ENCODE measurements around the gene BORCS8.

- TF ChIP-seq CTCF (IDR thresholded peaks at IDR 0.05) (no peak), POLR2A (IDR thresholded peaks at IDR 0.05) (no peak), POLR2AphosphoS5 (IDR thresholded peaks at IDR 0.05) (no peak)
These were observed 42.4 kb upstream of the BORCS8 start for GRCh38 chr19:19234220-19234816.

Data from prostate gland (tissue), 2 donors.